ENCODE results near the gene CERS6. TPM values are rescaled to one million over a fixed set of nuclear protein-coding genes. Genes with fewer than 3 reads are reported as not detected.

The CERS6 gene
- total RNA-seq, 4 donors from 2014 or later: 35.7 to 60.6 (median 39.2) TPM

GRCh38 chr2:168742258-168742932, 286.3 kb downstream of the CERS6 start:
- no peak for DNase-seq
- WGBS, 2 donors: 90% methylated on average over 4 of the region's 4 CpGs
- intact Hi-C loops (cut with DNase I): no loop called here

DNA sequence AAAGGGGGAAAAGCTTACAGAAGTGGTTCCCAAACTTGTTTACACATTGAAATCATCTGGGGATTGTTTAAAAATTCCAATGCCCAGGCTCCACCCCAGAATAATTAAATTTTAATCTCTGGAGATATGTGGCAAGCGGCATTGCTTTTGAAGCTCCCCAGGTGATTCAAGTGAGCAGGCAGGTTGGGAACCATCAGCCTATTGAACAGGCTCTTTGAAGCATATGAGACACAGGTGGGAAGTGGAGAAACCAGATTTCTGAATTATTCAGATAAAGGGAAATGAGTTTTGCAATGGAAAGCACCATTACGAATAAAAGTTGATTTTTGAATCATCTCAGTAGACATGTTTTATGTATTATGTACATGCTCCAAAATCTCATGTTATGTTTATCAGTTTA, 288.8 kb downstream of the CERS6 start:
- no peak for TF ChIP-seq POLR2A (IDR thresholded peaks at IDR 0.05)
- TF ChIP-seq, protein P1, sequence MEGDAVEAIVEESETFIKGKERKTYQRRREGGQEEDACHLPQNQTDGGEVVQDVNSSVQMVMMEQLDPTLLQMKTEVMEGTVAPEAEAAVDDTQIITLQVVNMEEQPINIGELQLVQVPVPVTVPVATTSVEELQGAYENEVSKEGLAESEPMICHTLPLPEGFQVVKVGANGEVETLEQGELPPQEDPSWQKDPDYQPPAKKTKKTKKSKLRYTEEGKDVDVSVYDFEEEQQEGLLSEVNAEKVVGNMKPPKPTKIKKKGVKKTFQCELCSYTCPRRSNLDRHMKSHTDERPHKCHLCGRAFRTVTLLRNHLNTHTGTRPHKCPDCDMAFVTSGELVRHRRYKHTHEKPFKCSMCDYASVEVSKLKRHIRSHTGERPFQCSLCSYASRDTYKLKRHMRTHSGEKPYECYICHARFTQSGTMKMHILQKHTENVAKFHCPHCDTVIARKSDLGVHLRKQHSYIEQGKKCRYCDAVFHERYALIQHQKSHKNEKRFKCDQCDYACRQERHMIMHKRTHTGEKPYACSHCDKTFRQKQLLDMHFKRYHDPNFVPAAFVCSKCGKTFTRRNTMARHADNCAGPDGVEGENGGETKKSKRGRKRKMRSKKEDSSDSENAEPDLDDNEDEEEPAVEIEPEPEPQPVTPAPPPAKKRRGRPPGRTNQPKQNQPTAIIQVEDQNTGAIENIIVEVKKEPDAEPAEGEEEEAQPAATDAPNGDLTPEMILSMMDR (IDR thresholded peaks at IDR 0.05): no peak
- peaks cover 10 to 14% of the 10 kb centered on the region in 2 donors for H3K4me1 ChIP-seq
- DNase-seq: no peak
- H3K36me3 ChIP-seq: no peaks in the 10 kb centered on the region
- intact Hi-C loops (cut with DNase I): no loop called here
- H3K27me3 ChIP-seq: no peaks in the 10 kb centered on the region
- H3K4me3 ChIP-seq (replicated peaks in 1 of 3): no peak overlapping the region
- no peak overlapping the region for H3K27ac ChIP-seq
- WGBS, 2 donors: 90 to 92% methylated on average over 2 of the region's 2 CpGs
- no peaks in the 10 kb centered on the region for H3K9me3 ChIP-seq

More at GRCh38 chr2:168742258-168742932, 286.3 kb downstream of the CERS6 start:
- H3K36me3 ChIP-seq: no peaks in the 10 kb centered on the region
- no peaks in the 10 kb centered on the region for H3K4me1 ChIP-seq
- H3K4me3 ChIP-seq (replicated peaks in 1 of 3): no peak overlapping the region
- TF ChIP-seq, protein P1 (IDR thresholded peaks at IDR 0.05): no peak
- no peak for TF ChIP-seq POLR2A (IDR thresholded peaks at IDR 0.05)
- no peak overlapping the region for H3K27ac ChIP-seq
- no peaks in the 10 kb centered on the region for H3K9me3 ChIP-seq
- no peaks in the 10 kb centered on the region for H3K27me3 ChIP-seq

DNA sequence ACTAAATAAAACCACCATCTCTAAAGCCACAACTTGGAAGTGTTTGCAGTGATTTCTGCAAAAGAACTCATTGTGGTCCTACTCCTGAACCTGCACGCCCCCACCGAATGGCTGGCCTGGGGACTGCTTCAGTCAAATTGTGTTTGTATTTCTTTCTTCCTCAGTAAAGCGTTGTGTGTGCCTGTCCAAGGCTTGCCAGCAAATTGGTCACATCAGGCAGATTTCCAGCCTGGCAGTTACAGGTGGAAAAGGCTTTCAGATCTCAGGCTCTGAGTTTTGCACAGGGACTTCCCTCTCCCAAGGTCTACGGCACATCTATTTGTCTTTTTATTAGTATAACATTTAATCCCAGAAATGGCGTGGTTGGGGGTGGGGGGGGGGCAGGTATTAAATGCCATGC, 292.4 kb downstream of the CERS6 start:
- Histone ChIP-seq H3K27me3 (no peaks in the 10 kb centered on the region), H3K9me3 (no peaks in the 10 kb centered on the region), H3K27ac (no peak overlapping the region), H3K4me1 (peaks cover 21 to 29% of the 10 kb centered on the region in 2 donors), H3K36me3 (no peaks in the 10 kb centered on the region), H3K4me3 (replicated peaks in 1 of 3) (no peak overlapping the region)
- 33 to 54% methylated on average over 5 of the region's 5 CpGs for WGBS, 2 donors
- DNase-seq: peak; percentile 69 to 75
- intact Hi-C loops (cut with DNase I): no loop called here
- no peak for TF ChIP-seq POLR2A (IDR thresholded peaks at IDR 0.05)
- TF ChIP-seq, protein P1 (IDR thresholded peaks at IDR 0.05): no peak

- no peak for DNase-seq
- Histone ChIP-seq H3K9me3 (no peaks in the 10 kb centered on the region), H3K36me3 (no peaks in the 10 kb centered on the region), H3K4me3 (replicated peaks in 1 of 3) (no peak overlapping the region), H3K27ac (no peak overlapping the region), H3K27me3 (no peaks in the 10 kb centered on the region), H3K4me1 (peaks cover 21 to 29% of the 10 kb centered on the region in 2 donors)
- intact Hi-C loops (cut with DNase I): no loop called here
- 75 to 76% methylated on average over 3 of the region's 6 CpGs for WGBS, 2 donors
- no peak for TF ChIP-seq POLR2A (IDR thresholded peaks at IDR 0.05)
- TF ChIP-seq, protein P1 (IDR thresholded peaks at IDR 0.05): no peak
Observed at GRCh38 chr2:168749297-168749696, 293.2 kb downstream of the CERS6 start.

DNA sequence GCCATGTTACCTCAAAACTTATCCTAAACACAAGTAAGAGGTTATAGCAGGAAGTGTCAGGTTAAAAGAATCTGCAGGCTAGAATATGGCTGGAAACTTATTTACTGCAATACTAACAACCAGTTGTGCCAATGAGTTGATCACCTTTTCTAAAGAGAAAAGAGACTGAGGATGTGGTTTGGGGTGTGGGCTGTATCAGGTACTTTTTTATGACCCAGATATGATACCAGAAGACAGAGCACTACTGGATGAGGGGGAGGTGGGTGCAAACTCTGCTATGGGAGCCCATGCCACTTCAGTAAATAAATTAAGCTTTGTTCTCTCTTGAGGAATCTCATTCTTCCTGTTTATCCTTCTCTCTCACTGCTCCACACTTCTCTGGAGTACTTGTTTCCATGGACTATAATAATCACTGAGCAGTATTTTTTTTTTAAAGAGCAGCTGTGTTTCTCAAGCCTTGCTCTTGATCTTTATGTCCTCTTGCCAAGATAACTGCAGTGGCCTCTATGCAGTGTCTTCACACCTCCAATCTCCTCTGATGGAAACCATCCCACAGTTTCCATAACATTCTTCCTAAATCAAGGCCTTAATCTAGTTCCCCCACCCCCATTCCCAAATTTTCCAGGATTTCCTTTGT, 295.1 kb downstream of the CERS6 start:
- intact Hi-C loops (cut with DNase I): no loop called here
- TF ChIP-seq, protein P1 (IDR thresholded peaks at IDR 0.05): no peak
- TF ChIP-seq POLR2A (IDR thresholded peaks at IDR 0.05): no peak
- no peak for DNase-seq
- Histone ChIP-seq H3K4me3 (replicated peaks in 1 of 3) (no peak overlapping the region), H3K27me3 (no peaks in the 10 kb centered on the region), H3K4me1 (peaks cover 21 to 29% of the 10 kb centered on the region in 2 donors), H3K27ac (no peak overlapping the region), H3K9me3 (no peaks in the 10 kb centered on the region), H3K36me3 (no peaks in the 10 kb centered on the region)

Measured in thyroid gland (tissue), 4 donors.